Measurements from ENCODE around the gene FAM193B.

The FAM193B gene

GRCh38 chr5:177500685-177501522 lies 53.5 kb downstream of the FAM193B start:
- DNase-seq (ENCODE audit: low spot score) = peak; percentile 87

GRCh38 chr5:177499842-177500241 lies 54.5 kb downstream of the FAM193B start:
- DNase-seq (ENCODE audit: low spot score) = no peak

DNA sequence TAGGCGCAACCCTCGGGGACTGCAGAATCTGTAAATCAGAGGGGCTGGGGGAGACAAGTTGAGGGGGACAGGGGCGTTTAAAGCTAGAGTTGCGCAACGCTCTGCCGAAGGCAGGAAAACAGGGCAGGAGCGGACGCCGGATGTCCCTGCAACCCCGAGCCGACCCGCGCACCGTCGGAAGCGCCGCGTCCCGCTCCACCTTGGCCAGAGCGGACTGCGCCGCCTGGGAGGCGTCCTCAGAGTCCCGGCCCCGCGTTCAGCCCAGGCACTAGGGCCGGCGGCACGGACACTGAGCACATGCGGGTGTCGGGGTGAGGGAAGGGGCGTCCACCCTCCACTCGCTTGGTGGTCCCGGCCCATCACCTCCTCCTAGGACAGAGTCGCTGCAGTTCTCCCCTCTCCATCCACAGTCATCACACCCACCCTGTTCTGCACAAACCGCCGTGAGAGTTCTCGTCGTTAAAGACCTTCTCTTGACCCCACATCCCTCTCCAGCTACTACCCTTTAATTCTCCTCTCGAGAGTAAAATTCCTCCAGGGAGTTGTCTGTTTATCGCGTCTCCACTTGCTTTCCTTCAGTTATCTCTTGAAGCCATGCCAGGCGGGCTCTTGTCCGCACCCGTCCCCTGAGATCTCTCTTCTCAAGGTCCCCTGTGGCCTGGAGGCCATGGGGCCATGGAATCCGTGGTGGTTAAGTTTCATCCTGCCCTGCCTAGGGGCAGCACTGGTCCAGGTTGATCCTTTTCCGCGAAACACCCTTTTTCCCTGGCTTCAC lies 56.2 kb downstream of the FAM193B start:
- DNase-seq (ENCODE audit: low spot score) = peak; percentile 25

GRCh38 chr5:177497292-177498012 lies 56.9 kb downstream of the FAM193B start, which contains the start of gene PDLIM7:
PDLIM7 (minus strand) TSS chr5:177497604; CDS start chr5:177496512, 1,092 bp downstream.
- DNase-seq (ENCODE audit: low spot score) = peak; percentile 98

DNA sequence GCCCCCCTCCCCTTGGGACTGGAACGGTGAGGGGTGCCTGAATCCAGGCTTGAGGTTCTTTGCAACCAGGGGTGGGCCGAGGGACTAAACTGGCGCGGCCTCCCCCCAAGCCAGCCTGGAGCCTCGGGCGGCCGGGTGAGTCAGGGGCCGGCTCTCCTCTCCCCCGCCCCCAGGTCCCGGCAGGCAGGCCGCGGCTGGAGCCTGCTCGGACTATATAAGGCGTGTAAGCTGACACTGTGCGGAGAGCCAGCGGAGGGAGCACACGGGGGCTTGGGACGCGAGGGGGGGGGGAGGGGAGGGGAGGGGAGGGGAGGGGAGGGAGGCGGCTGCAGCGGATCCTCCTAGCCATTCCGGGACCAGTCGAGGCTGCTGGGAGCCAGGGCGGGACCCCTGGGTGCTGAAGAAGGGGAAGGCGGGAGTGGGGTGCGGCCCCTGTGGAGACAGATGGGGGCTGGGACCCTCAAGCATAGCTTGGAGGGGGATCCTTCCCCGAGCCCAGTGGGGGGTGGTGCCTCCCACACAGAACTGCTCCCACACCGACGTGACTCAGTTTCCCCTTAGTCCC lies 57.6 kb downstream of the FAM193B start:
- DNase-seq (ENCODE audit: low spot score) = peak; percentile 84

DNA sequence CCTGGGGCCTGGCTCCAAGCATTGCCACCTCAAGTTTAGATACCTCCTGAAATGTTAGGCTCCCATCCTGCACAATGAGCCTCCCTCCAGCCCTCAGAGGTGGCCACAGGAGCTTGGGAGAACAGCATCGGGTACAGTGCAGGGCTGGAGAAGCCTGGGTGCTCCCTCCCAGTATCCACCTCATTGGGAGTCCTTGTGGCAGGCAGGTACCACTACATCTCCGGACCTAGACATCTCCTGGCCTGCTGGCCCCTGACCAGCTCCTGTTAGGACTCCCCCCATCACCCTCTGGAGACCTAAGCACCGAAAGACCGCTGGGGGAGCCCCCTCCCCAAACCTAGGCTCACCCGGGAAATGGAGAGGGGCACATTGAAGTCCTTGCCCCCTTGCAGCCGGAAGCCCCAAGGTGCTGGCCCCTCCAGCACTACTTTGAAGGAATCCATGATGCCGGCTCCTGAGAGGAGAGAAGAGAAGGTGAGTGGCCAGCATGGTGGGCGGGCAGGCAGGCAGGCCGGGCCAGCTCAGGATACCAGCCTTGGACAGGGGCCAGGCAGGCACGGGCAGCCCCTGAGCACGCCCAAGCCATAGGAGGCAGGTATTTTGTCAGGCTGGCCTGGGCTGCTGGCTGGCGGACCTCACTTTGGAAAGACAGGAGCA lies 58.2 kb downstream of the FAM193B start:
- no peak for DNase-seq (ENCODE audit: low spot score)

DNA sequence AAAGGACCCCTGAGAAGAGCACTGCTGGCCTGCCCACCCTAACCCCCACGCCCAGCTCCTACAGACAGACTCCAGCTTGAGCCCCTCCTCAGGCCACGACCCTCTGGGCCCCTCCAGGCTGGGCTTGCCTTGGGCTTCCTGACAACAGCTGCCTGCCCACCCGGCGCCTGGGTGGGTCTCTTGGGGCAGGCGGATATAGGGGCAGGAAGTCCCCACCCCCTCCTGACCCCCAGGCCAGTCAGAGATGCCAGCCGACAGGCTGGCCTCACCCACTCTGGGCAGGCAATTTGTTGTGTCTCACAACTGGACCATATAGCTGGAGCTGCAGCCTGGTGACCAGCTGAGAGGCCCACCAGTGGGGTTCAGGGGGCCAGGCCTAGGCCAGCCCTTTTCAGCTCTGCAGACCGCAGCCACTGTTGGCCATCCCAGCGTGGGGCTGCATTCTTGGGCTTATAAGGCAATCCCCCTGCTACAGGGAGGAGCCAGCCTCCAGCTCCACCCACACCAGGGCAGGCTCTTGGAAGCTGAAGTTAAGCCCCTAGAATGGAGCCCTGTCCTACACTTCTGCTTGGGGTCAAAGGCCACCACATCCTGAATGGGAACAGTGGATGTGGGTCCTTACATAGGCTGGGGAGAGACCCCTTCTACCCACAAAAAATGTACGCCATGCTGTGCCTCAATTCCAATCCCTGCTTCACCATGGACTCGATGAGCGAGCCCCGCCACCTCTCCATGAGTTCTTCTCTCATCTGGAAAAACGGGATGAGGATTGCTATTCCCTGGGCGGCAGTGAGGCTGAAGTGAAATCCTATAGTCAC lies 58.9 kb downstream of the FAM193B start:
- DNase-seq (ENCODE audit: low spot score) = peak; percentile 75

DNA sequence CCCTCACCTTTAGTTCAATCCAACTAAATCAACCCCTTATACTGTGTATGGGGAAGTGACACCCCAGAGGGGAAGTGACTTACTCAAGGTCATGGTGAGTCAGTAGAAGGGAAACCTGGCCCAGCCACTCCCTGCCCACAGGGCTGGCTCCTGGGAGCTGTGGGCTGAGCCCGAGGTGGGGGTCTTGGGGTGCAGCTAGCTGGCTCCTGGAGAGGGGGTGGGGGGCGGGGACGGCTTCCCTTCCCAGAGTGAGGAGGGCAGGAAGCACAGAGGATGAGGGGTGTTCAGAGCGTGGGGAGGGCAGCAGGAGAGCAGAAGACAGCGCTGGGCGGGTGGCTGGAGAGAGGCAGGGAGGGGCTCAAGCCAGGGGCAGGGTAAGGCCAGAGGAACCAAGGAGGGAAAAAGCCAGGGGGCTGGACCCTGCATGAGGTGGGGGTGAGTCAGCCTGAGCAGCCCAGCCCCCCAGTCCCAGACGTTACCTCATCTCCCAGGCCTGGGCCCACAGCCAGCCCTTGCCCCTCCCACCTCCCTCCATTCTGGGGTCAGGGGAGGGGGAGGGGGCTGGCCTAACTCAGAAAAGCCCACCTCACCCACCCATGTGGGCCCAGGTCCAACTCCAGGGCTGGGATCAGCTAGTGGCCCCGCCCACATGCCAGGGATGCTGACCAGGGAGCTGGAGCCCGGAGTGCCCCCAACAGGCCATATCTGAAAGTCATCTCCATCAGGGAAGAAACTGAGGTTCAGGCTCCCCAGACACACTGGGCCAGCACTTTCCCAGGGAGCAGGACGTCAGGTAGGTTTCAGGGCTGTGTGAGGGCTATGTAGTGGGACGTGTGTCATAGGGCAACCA lies 59.8 kb downstream of the FAM193B start:
- DNase-seq (ENCODE audit: low spot score) = peak; percentile 84

GRCh38 chr5:177493795-177494345 lies 60.5 kb downstream of the FAM193B start:
- DNase-seq (ENCODE audit: low spot score) = no peak

DNA sequence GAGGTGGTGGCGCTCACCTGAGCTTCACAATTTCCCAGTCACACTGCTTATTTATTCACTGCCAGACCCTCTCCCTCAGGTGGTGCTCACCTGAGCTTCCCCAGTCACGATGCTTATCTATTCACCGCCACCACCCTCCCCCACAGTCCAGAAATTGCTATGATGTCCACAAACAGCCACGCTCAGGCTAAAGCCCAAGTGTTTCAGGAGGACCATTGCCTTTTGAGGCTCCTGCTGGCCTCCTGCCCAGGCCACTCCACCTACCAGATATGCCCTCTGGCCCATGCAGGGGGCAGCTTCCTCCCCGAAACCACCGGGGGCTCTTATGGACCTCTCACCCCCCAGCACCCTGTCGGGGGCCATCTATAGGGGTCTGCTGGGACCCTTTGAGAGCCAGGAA lies 61.5 kb downstream of the FAM193B start:
- no peak for DNase-seq (ENCODE audit: low spot score)

DNA sequence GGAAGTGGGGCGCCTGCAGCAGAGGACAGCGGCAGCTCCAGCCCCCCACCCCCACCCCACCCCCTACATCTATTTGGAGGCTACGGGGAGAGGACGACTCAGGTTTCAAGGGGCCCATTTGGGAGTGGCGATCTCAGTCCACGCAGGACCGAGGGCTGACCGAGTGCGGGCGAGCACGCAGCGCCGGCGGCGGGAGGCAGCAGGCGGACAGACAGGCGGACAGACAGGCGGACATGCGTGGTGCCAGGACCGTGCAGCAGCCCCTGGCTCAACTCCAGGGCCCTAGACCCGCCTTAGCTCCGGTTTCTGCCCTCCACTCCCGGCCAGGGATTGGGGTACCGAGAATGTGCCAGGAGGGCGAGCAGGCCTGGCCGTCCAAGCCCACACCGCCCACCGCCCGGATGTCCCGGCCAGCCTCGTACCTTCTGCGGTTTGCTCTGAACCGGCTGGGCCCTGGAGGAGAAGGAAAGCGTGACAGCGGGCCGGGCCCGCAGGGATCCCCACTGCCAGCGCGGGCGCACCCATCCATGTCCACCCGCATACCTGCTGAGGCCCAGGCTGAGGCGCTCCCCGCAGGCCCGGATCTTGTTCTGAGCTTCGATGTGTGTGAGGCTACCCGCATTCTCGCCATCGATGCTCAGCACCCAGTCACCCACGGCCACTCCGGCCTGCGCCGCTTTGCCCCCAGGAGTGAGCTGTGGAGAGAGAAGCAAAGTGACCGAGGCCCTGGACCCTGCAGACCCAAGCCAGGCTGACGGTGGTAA lies 62.2 kb downstream of the FAM193B start:
- DNase-seq (ENCODE audit: low spot score) = no peak

- peak; percentile 50 for DNase-seq (ENCODE audit: low spot score)
Observed at GRCh38 chr5:177491429-177491945, 62.9 kb downstream of the FAM193B start.

DNA sequence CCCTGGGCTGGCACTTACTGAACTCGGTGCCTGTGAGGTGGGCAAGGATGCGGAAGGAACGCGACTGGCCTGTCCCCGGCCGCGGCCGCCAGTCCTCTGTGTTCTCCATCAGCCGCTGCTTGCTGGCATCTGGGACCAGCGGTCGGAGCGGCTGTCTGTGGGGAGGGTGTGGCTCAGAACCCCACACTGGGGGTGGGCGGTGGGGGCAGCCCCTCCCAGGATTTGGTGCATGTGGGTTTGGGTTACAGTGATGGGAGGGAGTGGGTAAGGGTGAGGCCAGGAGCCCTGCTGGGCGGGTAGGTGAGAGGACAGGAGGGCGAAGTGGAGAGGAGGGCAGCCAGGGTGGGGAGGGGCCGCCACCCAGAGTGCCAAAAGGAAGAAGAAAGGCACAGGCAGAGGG lies 63.4 kb downstream of the FAM193B start:
- no peak for DNase-seq (ENCODE audit: low spot score)

DNA sequence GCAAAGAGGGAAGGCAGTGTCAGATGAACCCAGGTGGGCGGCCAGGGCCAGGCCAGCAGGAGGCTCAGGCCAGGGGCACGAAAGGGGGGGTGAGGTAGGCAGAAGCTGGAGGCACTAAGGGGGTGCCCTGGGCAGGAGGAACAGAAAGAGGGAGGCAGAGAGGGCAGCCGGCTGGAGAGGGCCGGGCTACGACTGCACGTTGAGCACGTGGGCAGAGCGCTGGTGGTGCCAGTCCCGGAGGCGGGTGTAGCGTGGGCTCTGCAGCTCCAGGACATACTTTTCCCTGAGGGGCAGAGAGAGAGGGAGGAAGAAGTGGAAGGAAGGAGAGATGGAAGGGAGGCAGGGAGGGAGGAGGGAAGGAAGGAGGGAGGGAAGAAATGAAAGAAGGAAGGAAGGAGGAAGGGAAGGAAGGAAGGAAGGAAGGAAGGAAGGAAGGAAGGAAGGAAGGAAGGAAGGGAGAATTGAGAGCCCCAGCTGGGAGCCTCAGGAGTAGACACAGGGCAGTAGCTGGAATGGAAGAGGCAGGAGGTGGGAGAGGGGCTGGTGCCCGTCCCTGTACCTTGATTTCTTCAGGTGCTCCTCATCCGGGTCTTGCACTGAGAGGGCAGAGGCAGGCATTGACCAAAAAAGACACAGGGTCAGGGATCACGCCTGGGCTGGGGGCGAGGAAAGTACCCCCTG lies 63.9 kb downstream of the FAM193B start:
- no peak for DNase-seq (ENCODE audit: low spot score)

DNA sequence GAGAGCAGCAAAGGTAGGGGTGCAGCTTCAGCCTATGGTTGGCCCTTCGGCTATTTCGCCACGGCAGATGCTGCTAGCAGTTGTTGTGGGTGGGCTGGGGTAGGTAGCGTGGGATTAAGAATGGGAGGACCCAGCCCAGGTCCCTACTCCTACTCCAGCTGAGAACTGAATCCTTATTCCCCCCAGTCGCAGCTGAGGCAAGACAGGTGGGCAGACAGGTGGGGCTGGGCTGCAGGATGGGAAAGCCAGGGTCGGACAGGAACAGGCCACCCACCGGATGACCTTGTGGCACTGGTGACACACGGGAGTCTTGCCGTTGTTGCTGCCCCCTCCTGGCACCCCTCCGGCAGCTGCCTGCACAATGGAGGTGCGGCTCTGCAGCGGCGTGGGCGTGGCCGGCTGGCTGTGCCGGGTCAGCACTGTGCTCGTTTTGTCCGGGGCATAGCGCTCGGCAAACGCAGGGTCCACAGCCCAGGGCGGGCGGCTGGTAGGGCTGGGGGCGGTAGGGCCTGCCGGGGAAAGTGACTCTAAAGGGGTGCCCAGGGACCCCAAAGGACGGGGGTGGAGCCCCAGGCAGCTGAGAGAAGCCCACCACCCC lies 65.1 kb downstream of the FAM193B start:
- no peak for DNase-seq (ENCODE audit: low spot score)

GRCh38 chr5:177487975-177488374 lies 66.4 kb downstream of the FAM193B start:
- no peak for DNase-seq (ENCODE audit: low spot score)

- DNase-seq (ENCODE audit: low spot score) = no peak
Observed at GRCh38 chr5:177487144-177487543, 67.2 kb downstream of the FAM193B start.
